GM23248 (cell line): ENCODE measurements around the gene KCTD12. TPM values are rescaled to one million over a fixed set of nuclear protein-coding genes. Genes with fewer than 3 reads are reported as not detected.
"Not testable (repeated sequence)": the region's sequence is repeated elsewhere in the genome, so short reads cannot be mapped to it uniquely, and the experiment has no call there.

Experiments
- DNase-seq: peaks from one replicate; pipeline ENCODE4 v3.0.0-alpha.2; 2015
- H2AFZ ChIP-seq: fragments of 200-600 bp; sonication (generic); 2 replicates; pipeline ENCODE4 v1.6.1; 2016; ENCODE audit warnings: antibody characterized with exemption
- H3F3A ChIP-seq: fragments of 200-600 bp; sonication (generic); 2 replicates; pipeline ENCODE4 v1.6.1; 2016; ENCODE audit warnings: mild to moderate bottlenecking, antibody characterized with exemption, mixed run types; ENCODE audit not compliant: insufficient read depth
- H3K27ac ChIP-seq: fragments of 200-600 bp; sonication (generic); 2 replicates; pipeline ENCODE4 v1.5.1; 2016; ENCODE audit warnings: mild to moderate bottlenecking
- H3K27me3 ChIP-seq: fragments of 200-600 bp; sonication (generic); replicated peaks from 2 replicates; pipeline ENCODE4 v1.6.1; 2016; ENCODE audit warnings: mild to moderate bottlenecking; ENCODE audit not compliant: insufficient read depth
- H3K36me3 ChIP-seq: fragments of 200-600 bp; sonication (generic); 2 replicates; pipeline ENCODE4 v1.6.1; 2016; ENCODE audit warnings: low read depth, mild to moderate bottlenecking
- H3K4me1 ChIP-seq: fragments of 200-600 bp; sonication (generic); 2 replicates; pipeline ENCODE4 v1.6.1; 2016; ENCODE audit warnings: mild to moderate bottlenecking; ENCODE audit not compliant: insufficient read depth
- H3K4me2 ChIP-seq: fragments of 200-600 bp; sonication (generic); one replicate; pipeline ENCODE4 v1.6.1; 2016; ENCODE audit warnings: mild to moderate bottlenecking; ENCODE audit not compliant: unreplicated experiment
- H3K4me3 ChIP-seq: fragments of 200-600 bp; sonication (generic); 2 replicates; pipeline ENCODE4 v1.5.1; 2016; ENCODE audit warnings: mild to moderate bottlenecking
- H3K79me2 ChIP-seq: fragments of 200-600 bp; sonication (generic); 2 replicates; pipeline ENCODE4 v1.6.1; 2016; ENCODE audit warnings: mild to moderate bottlenecking; ENCODE audit not compliant: insufficient read depth
- H3K9ac ChIP-seq: fragments of 200-600 bp; sonication (generic); 2 replicates; pipeline ENCODE4 v1.6.1; 2016; ENCODE audit warnings: mild to moderate bottlenecking
- H3K9me2 ChIP-seq: fragments of 200-600 bp; sonication (generic); 2 replicates; pipeline ENCODE4 v1.6.1; 2016; ENCODE audit warnings: mixed run types, mild to moderate bottlenecking, moderate library complexity; ENCODE audit not compliant: insufficient read depth
- H3K9me3 ChIP-seq: fragments of 200-600 bp; sonication (generic); one replicate; pipeline ENCODE4 v1.6.1; 2017; ENCODE audit warnings: low read depth
- H4K20me1 ChIP-seq: fragments of 200-600 bp; sonication (generic); 2 replicates; pipeline ENCODE4 v1.6.0; 2016; ENCODE audit not compliant: insufficient read depth
- EZH2 ChIP-seq: fragments of 200-600 bp; sonication (generic); IDR thresholded peaks from 2 replicates; pipeline ENCODE4 v1.6.1; 2018; ENCODE audit warnings: antibody characterized with exemption, mild to moderate bottlenecking; ENCODE audit not compliant: insufficient read depth, poor library complexity, severe bottlenecking
- EZH2phosphoT487 ChIP-seq: fragments of 200-600 bp; sonication (generic); IDR thresholded peaks from 2 replicates; pipeline ENCODE4 v1.6.1; 2018; ENCODE audit warnings: antibody characterized with exemption, moderate library complexity, mild to moderate bottlenecking, low read depth; ENCODE audit not compliant: insufficient read depth
- WGBS, 2 experiments: methylation state at CpG; one replicate each; pipeline ENCODE4 v1.1.6; 2015 to 2017; ENCODE audit warnings: low lambda C conversion rate in 2 of 2, low coverage in 1 of 2; ENCODE audit errors: missing lambda C conversion rate in 2 of 2; 5-methylcytosine and 5-hydroxymethylcytosine counted together
- in situ Hi-C: fragments of 300-500 bp; cut with MboI; formaldehyde crosslinking; loops from 2 replicates; pipeline ENCODE4 v1.15.0; 2020
- polyA plus RNA-seq: library from polyadenylated mRNA; unstranded; fragments of >200 nt; fragmentation: Nextera tagmentation; extraction: Ambion mirVana; gene quantifications from 2 replicates; pipeline ENCODE4 v1.2.1, GENCODE V29; 2016
- total RNA-seq: library from RNA; depleted of rRNA; stranded (reverse); fragments of >200 nt; shearing (Covaris generic); gene quantifications from 2 replicates; pipeline ENCODE4 v1.2.3, GENCODE V29; 2014

KCTD12 gene
- total and polyA plus RNA-seq, 2 experiments from 2014 or later, result 4.0 to 30.4 TPM

DNA sequence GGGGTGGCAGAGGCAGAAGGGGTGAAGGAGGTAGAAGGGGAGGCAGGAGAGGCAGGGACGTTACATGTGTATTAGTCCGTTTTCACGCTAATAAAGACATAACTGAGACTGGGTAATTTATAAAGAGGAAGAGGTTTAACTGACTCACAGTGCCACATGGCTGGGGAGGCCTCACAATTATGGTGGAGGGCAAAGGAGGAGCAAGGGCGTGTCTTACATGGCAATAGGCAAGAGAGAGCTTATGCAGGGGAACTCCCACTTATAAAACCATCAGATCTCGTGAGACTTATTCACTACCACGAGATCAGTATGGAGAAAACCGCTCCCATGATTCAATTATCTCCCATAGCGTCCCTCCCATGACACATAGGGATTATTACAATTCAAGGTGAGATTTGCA is 43.1 kb upstream of the KCTD12 start:
- Histone ChIP-seq H3F3A (no peaks in the 10 kb centered on the region), H3K27me3 (no peaks in the 10 kb centered on the region), H3K4me1 (no peaks in the 10 kb centered on the region), H4K20me1 (no peaks in the 10 kb centered on the region), H3K79me2 (no peaks in the 10 kb centered on the region), H3K4me3 (no peak overlapping the region), H3K9me2 (no peaks in the 10 kb centered on the region), H3K9me3 (no peaks in the 10 kb centered on the region), H3K36me3 (no peaks in the 10 kb centered on the region), H3K4me2 (no peak overlapping the region), H3K27ac (no peak overlapping the region), H3K9ac (no peak overlapping the region), H2AFZ (no peak overlapping the region)
- in situ Hi-C loops, result no loop called here
- 86 to 89% methylated on average over 8 of the region's 8 CpGs for WGBS, 2 experiments
- no peak for TF ChIP-seq EZH2
- TF ChIP-seq EZH2phosphoT487, result no peak
- no peak for DNase-seq

DNA sequence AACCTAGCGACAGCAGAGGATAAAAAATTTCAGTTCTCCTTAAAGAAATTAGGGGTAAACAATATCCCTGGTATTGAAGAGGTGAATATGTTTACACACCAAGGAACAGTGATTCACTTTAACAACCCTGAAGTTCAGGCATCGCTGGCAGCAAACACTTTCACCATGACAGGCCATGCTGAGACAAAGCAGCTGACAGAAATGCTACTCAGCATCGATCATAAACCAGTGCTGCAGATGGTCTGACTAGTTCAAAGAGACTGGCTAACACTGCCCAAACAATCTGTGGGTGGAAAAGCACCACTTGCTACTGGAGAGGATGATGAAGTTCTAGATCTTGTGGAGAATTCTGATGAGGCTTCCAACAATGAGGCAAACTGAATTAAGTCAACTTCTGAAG is 42.3 kb upstream of the KCTD12 start:
- no peaks in the 10 kb centered on the region for H3K36me3 ChIP-seq
- in situ Hi-C loops, result no loop called here
- H3K4me2 ChIP-seq, result no peak overlapping the region
- H3K79me2 ChIP-seq, result no peaks in the 10 kb centered on the region
- H3K27ac ChIP-seq, result no peak overlapping the region
- H3F3A ChIP-seq, result no peaks in the 10 kb centered on the region
- H3K27me3 ChIP-seq, result no peaks in the 10 kb centered on the region
- H3K9me2 ChIP-seq, result no peaks in the 10 kb centered on the region
- DNase-seq, result peak; percentile 29
- WGBS, 2 experiments, result 53 to 61% methylated on average over 3 of the region's 3 CpGs
- no peak for TF ChIP-seq EZH2
- no peak for TF ChIP-seq EZH2phosphoT487
- no peaks in the 10 kb centered on the region for H3K9me3 ChIP-seq
- no peak overlapping the region for H3K9ac ChIP-seq
- no peak overlapping the region for H3K4me3 ChIP-seq
- H4K20me1 ChIP-seq, result no peaks in the 10 kb centered on the region
- 0 out of 2 replicates have a peak overlapping the region, but pooled peaks have one; percentile 25 for H2AFZ ChIP-seq
- no peaks in the 10 kb centered on the region for H3K4me1 ChIP-seq

DNA sequence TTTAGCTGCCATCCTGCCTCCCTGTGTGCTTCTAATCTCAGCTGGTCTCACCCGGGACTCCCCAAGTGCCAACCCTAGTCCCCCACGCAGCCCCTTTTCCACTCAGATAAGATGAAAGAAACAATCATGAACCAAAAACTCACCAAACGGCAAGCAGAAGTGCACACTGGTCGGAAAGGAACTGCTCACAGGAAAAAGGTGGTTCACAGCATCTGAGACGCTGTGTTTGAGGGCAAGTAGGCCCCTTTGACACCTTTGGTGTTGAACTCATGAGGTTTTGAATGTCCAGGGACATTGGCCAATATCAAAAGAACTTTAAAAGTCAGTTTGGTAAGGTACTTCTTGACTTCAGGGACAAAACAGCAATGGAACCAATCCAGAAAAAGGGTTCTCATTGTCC is 41.8 kb upstream of the KCTD12 start:
- Histone ChIP-seq H3K4me2 (no peak overlapping the region), H3K9ac (no peak overlapping the region), H4K20me1 (no peaks in the 10 kb centered on the region), H3K27me3 (no peaks in the 10 kb centered on the region), H3K4me3 (no peak overlapping the region), H3K9me2 (no peaks in the 10 kb centered on the region), H2AFZ (no peak overlapping the region), H3K4me1 (no peaks in the 10 kb centered on the region), H3K9me3 (no peaks in the 10 kb centered on the region), H3K79me2 (no peaks in the 10 kb centered on the region), H3K36me3 (no peaks in the 10 kb centered on the region), H3K27ac (no peak overlapping the region), H3F3A (no peaks in the 10 kb centered on the region)
- TF ChIP-seq EZH2 (no peak), EZH2phosphoT487 (no peak)
- WGBS, 2 experiments, result 91 to 95% methylated on average over 5 of the region's 5 CpGs
- in situ Hi-C loops, result no loop called here
- DNase-seq, result no peak

DNA sequence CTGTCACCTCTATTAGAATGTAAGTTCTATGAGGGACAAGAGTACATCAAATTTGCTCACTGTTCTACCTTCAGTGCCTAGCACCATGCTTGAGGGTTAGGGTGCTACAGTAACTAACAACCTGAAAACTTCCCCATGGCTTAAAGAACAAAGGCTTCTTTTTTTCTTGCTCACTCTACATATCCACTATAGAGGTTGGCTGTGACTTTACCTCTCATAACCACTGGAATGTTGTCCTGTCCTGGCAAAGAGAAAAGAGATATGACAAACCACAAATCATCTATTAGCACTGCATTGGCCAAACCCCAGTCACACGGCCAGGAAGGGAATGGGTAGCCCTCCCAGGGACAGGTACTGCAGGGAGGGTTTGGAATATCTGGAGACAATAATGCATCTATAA is 38.9 kb upstream of the KCTD12 start:
- in situ Hi-C loops, result no loop called here
- Histone ChIP-seq H3K27me3 (no peaks in the 10 kb centered on the region), H3K79me2 (no peaks in the 10 kb centered on the region), H3K4me2 (no peak overlapping the region), H4K20me1 (no peaks in the 10 kb centered on the region), H3K9ac (no peak overlapping the region), H3K4me1 (peaks cover 7% of the 10 kb centered on the region), H3K9me3 (no peaks in the 10 kb centered on the region), H3K27ac (no peak overlapping the region), H3K36me3 (no peaks in the 10 kb centered on the region), H3F3A (0 out of 2 replicates have a peak, but pooled peaks cover 4% of the 10 kb centered on the region), H2AFZ (no peak overlapping the region), H3K4me3 (no peak overlapping the region), H3K9me2 (no peaks in the 10 kb centered on the region)
- no peak for TF ChIP-seq EZH2phosphoT487
- no peak for TF ChIP-seq EZH2
- 65 to 71% methylated on average over 1 of the region's 1 CpG for WGBS, 2 experiments
- DNase-seq, result no peak

DNA sequence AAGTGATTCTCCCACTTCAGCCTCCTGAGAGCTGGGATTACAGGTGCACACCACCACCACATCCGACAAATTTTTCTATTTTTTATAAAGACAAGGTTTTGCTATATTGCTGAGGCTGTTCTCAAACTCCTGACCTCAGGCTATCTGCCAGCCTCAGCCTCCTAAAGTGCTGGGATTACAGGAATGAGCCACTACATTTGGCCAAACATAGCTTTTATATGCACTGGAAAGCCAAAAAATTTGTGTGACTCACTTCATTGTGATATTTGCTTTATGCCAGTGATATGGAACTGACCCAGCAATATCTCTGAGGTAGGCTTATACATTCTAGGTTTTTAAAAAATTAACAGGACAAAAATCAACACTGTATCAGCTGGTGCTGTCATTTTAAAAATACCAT is 35.3 kb upstream of the KCTD12 start:
- Histone ChIP-seq H2AFZ (no peak overlapping the region), H3K4me3 (no peak overlapping the region), H3K4me2 (no peak overlapping the region), H3F3A (peaks cover 18% of the 10 kb centered on the region), H3K9me2 (no peaks in the 10 kb centered on the region), H3K27ac (no peak overlapping the region), H3K36me3 (no peaks in the 10 kb centered on the region), H3K79me2 (no peaks in the 10 kb centered on the region), H3K4me1 (peaks cover 23% of the 10 kb centered on the region), H3K9ac (no peak overlapping the region), H3K27me3 (no peaks in the 10 kb centered on the region), H3K9me3 (no peaks in the 10 kb centered on the region), H4K20me1 (no peaks in the 10 kb centered on the region)
- WGBS, 2 experiments, result 93 to 94% methylated on average over 1 of the region's 1 CpG
- in situ Hi-C loops, result no loop called here
- TF ChIP-seq EZH2phosphoT487 (no peak), EZH2 (no peak)
- peak; percentile 48 for DNase-seq

DNA sequence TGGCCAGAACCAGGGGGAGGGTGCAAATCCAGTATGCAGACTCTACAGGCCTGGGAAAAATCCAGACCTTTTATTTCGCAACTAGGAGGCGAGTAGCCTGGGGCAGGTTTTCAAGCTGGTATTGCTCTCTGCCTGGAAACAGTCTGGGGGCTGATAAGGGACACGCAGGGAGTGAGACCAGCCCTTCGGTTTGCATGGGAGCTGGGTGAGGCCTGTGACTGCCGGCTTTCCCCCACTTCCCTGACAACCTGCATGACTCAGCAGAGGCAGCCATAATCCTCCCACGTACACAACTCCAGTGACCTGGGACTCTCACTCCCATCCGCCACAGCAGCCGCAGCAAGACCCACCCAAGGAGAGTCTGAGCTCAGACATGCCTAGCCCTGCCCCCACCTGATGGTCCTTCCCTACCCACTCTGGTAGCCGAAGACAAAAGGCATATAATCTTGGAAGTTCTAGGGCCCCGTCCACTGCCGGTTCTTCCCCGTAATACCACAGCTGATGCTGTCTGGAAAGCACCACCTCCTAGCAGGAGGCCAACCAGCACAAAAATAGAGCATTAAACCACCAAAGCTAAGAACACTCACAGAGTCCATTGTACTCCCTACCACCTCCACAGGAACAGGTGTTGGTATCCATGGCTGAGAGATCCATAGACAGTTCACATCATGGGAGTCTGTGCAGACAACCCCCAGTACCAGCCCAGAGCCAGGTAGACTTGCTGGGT is 31.7 kb upstream of the KCTD12 start:
- Histone ChIP-seq H3F3A (peaks cover 24% of the 10 kb centered on the region), H2AFZ (peak overlapping the region; percentile 68), H3K4me2 (peak overlapping the region; percentile 12), H3K9ac (peak overlapping the region; percentile 65), H3K4me1 (peaks cover 25% of the 10 kb centered on the region), H3K27ac (peak overlapping the region; percentile 82)
- H3K36me3 ChIP-seq, H4K20me1 ChIP-seq, H3K9me3 ChIP-seq, in situ Hi-C loops, H3K27me3 ChIP-seq, H3K79me2 ChIP-seq, H3K4me3 ChIP-seq, H3K9me2 ChIP-seq: not testable (repeated sequence)
- DNase-seq, result peak; percentile 78
- WGBS, 2 experiments, result 41 to 49% methylated on average over 11 to 12 of the region's 12 CpGs
